Embryonic facial prominence (tissue), 1 donor: ENCODE measurements around the gene GNL3L.
"Not testable (repeated sequence)": the region's sequence is repeated elsewhere in the genome, so short reads cannot be mapped to it uniquely, and the experiment has no call there.

ENCODE experiments used
- DNase-seq: peaks from one replicate; pipeline ENCODE4 v3.0.0-alpha.2; 2016; ENCODE audit errors: extremely low spot score

Gene GNL3L

DNA sequence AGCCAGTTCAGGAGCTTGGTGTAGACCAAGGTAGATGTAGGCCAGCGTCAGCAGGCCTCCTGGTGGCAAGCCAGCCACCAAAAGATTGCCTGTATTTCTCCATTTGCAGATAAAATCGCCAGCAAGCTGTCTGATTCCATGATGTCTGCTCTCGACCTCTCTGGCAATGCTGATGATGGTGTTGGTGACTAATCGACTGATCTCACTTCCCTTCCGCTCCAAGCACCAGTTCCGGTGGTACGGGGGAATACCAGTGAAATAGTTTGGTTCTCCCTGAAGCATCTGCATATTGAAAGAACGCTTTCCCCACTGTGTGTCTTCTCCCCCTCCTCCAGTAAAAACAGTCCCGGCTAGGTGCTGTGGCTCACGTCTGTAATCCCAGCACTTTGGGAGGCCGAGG, 30.4 kb downstream of the GNL3L start:
- DNase-seq = no peak

DNA sequence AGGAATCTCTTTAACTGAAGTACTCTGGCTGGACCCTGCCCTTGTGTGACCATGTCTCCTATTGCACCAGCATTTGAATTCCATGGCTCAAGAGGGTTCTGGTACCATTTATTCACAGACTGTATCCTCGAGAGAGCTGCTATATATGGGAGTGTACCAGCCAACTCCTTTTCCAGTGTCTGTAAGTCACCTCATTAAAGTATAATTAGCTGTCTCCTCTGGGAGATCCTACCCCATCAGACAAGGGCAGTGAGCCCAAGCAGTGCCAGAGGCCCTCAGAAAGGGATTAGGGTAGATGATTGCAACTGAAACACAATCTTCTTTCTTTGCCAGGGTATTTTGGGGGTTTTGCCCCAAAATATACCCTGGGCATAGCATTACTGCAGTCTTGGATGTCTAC, 31.6 kb downstream of the GNL3L start:
- DNase-seq = no peak

DNA sequence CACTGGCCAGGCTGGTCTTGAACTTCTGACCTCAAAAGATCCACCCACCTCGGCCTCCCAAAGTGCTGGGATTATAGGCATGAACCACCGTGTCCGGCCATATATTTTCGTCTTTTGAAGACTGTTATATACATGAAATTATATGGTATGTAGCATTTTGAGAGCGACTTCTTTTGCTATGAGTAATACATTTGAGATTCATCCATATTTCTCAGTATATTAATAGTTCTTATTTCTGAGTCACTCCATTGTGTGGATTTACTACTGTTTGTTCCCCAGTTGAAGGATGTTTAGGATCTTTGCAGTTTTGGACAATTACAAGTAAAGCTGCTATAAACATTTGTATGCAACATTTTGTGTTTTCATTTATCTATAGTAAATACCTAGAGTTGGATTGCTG, 34.9 kb downstream of the GNL3L start:
- DNase-seq = no peak

DNA sequence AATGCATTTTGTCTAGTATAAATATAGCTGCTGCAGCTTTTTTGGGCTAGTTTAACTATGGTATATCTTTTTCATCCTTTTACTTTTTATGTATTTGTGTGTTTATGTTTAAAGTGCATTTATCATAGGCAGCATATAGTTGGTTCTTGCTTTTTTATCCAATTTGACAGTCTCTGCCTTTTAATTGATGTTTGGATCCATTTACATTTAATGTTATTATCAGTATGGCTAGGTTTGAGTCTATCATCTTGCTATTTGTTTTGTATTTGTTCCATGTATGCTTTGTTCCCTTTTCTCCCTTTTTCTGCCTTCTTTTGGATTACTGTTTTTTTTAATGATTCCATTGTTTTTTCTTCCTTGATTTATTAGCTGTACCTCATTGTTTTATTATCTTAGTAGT, 40.3 kb downstream of the GNL3L start:
- no peak for DNase-seq

DNA sequence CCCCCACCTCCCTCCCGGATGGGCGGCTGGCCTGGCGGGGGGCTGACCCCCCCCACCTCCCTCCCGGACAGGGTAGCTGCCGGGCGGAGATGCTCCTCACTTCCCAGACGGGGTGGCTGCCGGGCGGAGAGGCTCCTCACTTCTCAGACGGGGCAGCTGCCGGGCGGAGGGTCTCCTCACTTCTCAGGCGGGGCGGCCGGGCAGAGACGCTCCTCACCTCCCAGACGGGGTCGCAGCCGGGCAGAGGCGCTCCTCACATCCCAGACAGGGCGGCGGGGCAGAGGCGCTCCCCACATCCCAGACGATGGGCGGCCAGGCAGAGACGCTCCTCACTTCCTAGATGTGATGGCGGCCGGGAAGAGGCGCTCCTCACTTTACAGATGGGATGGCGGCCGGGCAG, 42.6 kb downstream of the GNL3L start:
- not testable (repeated sequence) for DNase-seq

DNA sequence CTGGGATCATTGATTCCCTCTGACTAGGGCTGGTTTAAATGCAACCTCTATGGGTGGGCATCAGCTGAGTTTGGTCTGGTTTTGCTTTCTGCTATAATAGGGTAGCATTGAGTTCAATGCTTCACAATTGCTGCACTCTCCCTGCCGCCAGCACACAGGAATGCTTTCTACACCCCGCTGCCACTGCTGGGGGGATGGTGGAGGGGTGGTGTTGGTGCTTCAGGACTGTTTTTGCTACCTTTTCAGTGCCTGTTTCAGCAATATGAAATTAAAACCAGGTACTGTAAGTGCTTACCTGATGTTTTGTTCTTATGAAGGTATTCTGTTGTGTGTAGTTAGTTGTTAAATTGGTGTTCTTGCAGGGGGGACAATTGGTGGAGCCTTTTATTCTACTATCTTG, 67.7 kb downstream of the GNL3L start:
- no peak for DNase-seq

DNA sequence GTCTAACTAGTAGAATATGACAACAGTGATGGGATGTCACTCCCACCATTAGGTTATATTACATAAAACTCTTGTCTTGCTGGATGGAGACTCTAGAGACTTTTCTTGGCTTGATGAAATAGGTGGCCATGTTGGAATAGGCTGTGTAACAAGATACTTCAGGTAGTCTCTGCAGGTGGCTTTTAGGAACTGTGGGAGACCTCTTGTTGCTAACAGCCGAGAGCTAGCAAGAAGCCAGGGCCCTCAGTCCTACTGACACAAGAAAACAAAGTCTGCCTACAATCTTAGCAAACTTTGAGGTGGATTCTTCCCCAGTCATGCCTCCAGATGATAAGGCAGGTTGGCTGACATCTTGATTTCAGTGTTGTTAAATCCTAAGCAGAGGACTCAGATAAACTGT, 72.5 kb downstream of the GNL3L start:
- DNase-seq = no peak
